ENCODE results near the gene SOX18. TPM values are rescaled to one million over a fixed set of nuclear protein-coding genes. Genes with fewer than 3 reads are reported as not detected.
A peak's percentile ranks its signal among the peaks of the same experiment; 100 is the strongest.

SOX18 gene
- total and polyA plus RNA-seq, 2 of the 13 experiments (the other 11 are each of a cell fraction or from before 2014, with no cell fraction given) = 1.6 to 1.9 TPM

DNA sequence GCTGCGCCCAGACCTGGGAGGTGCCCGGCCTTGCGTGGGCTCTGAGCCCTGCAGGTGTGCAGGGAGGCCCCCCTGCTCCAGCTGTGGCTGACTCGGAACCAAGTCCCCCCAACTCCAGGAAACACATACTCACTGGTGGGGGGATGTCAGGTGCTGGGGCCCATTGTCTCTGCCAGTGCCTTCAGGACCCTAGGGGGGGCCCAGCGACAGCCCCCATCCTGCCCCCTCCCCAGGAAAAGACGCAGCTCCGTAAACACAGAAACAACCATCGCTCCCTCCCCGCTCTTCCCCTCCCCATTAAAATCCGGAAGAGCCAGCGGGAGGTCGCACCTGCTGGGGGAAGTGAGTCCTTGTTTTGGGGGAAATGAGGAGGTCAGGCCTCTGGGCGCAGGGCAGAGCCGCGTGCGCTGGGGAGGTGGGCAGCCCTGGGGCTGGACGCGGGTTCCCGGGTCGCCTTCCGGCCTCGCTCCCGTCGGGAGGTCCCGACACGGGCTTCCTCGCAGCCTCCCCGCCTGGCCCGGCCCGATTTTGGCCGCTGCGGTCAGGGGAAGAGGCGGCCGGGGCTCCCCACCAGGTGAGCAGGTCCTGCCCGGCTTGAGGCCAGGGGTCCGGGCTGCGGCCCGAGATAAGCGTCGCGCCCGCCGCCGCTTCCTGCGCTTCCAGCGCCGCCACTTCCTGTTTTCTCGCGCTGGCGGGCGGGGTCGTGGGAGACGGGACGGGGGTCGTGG lies 7.2 kb downstream of the SOX18 start (continued):
- 0 out of 2 replicates have a peak, but pooled peaks have one; percentile 32 for TF ChIP-seq RNF2 (conservative IDR thresholded peaks at IDR 0.05; ENCODE audit: low read depth)
- peak; percentile 93 for TF ChIP-seq KDM2A (CRISPR knock-in tag; IDR thresholded peaks at IDR 0.05; ENCODE audit: borderline replicate concordance, low read depth)
- TF ChIP-seq, protein P1, sequence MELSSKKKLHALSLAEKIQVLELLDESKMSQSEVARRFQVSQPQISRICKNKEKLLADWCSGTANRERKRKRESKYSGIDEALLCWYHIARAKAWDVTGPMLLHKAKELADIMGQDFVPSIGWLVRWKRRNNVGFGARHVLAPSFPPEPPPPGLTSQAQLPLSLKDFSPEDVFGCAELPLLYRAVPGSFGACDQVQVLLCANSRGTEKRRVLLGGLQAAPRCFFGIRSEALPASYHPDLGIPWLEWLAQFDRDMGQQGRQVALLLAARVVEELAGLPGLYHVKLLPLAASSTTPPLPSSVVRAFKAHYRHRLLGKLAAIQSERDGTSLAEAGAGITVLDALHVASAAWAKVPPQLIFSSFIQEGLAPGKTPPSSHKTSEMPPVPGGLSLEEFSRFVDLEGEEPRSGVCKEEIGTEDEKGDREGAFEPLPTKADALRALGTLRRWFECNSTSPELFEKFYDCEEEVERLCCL (CRISPR knock-in tag; IDR thresholded peaks at IDR 0.05; ENCODE audit: borderline replicate concordance) = no peak; the same call in 1 of the 2 replicates
- peak; percentile 58 for TF ChIP-seq HOXA3 (CRISPR knock-in tag; IDR thresholded peaks at IDR 0.05)
- TF ChIP-seq RERE (CRISPR knock-in tag; IDR thresholded peaks at IDR 0.05; ENCODE audit: low read depth) = no peak
- TF ChIP-seq SSRP1 (CRISPR knock-in tag; IDR thresholded peaks at IDR 0.05) = peak; percentile 96
- TF ChIP-seq ZUFSP (CRISPR knock-in tag; IDR thresholded peaks at IDR 0.05; ENCODE audit: borderline replicate concordance) = no peak
- 0 out of 2 replicates have a peak, but pooled peaks have one; percentile 42 for TF ChIP-seq ZNF674 (CRISPR knock-in tag; IDR thresholded peaks at IDR 0.05; ENCODE audit: low read depth)
- no peak for TF ChIP-seq ZNF326 (CRISPR knock-in tag; IDR thresholded peaks at IDR 0.05; ENCODE audit: borderline replicate concordance)
- peak; percentile 90 for TF ChIP-seq PATZ1 (CRISPR knock-in tag; IDR thresholded peaks at IDR 0.05)
- TF ChIP-seq, protein P2, sequence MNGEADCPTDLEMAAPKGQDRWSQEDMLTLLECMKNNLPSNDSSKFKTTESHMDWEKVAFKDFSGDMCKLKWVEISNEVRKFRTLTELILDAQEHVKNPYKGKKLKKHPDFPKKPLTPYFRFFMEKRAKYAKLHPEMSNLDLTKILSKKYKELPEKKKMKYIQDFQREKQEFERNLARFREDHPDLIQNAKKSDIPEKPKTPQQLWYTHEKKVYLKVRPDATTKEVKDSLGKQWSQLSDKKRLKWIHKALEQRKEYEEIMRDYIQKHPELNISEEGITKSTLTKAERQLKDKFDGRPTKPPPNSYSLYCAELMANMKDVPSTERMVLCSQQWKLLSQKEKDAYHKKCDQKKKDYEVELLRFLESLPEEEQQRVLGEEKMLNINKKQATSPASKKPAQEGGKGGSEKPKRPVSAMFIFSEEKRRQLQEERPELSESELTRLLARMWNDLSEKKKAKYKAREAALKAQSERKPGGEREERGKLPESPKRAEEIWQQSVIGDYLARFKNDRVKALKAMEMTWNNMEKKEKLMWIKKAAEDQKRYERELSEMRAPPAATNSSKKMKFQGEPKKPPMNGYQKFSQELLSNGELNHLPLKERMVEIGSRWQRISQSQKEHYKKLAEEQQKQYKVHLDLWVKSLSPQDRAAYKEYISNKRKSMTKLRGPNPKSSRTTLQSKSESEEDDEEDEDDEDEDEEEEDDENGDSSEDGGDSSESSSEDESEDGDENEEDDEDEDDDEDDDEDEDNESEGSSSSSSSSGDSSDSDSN (CRISPR knock-in tag; IDR thresholded peaks at IDR 0.05) = peak; percentile 94
- no peak for TF ChIP-seq NONO (IDR thresholded peaks at IDR 0.05)
- TF ChIP-seq NONO (CRISPR knock-in tag; conservative IDR thresholded peaks at IDR 0.05) = 0 out of 2 replicates have a peak, but pooled peaks have one; percentile 56

Data from HepG2 (cell line).